ENCODE data around the gene NAT8. TPM values are rescaled to one million over a fixed set of nuclear protein-coding genes. Genes with fewer than 3 reads are reported as not detected.
"Not testable (repeated sequence)": the region's sequence is repeated elsewhere in the genome, so short reads cannot be mapped to it uniquely, and the experiment has no call there.

NAT8 gene
- total RNA-seq (not detected), polyA plus RNA-seq (not detected), total RNA-seq (not detected)

- H3K27me3 Mint-ChIP-seq = peaks cover 14 to 33% (median 22%) of the 10 kb centered on the region in 5 donors
- H3K4me3 ChIP-seq (ENCODE audit: low read length) = no peak within 1 kb of the TSS
- ChIA-PET CTCF (no interaction called here), POLR2A (no interaction called here)
- H3K4me1 ChIP-seq (ENCODE audit: control insufficient read depth in 2 of 2, insufficient read depth in 2 of 2, low read length in 2 of 2) = no peaks in the 10 kb centered on the region
- H3K36me3 Mint-ChIP-seq = peaks cover 0 to 22% (median 10%) of the 10 kb centered on the region in 5 donors
- no peak for DNase-seq
- intact Hi-C loops (cut with micrococcal nuclease) = no loop called here
- no peak within 1 kb of the TSS for H3K27ac ChIP-seq (ENCODE audit: low read depth, low read length)
- no peaks in the 10 kb centered on the region for H3K36me3 ChIP-seq (ENCODE audit: control insufficient read depth in 2 of 3, insufficient read depth in 3 of 3, low read length in 3 of 3)
- peaks cover 0 to 26% (median 9%) of the 10 kb centered on the region in 11 donors for H3K9me3 Mint-ChIP-seq
- no peaks in the 10 kb centered on the region for H3K4me1 Mint-ChIP-seq
- ATAC-seq = no peak
- no peaks in the 10 kb centered on the region for H3K9me3 ChIP-seq (ENCODE audit: control insufficient read depth in 2 of 3, low read length in 3 of 3)
- H3K27ac Mint-ChIP-seq = no peak within 1 kb of the TSS
- no peaks in the 10 kb centered on the region for H3K27me3 ChIP-seq (ENCODE audit: control insufficient read depth in 2 of 2, insufficient read depth in 2 of 2, low read length in 2 of 2)
- H3K4me3 Mint-ChIP-seq = no peak within 1 kb of the TSS
Measured at GRCh38 chr2:73642338-73643018, at the start of gene NAT8. Gene NAT8 (minus strand): TSS chr2:73642422. CDS start chr2:73641628, 794 bp downstream.

GRCh38 chr2:73690372-73691088 is 48.3 kb upstream of the NAT8 start:
- H3K4me3 Mint-ChIP-seq; H3K27ac Mint-ChIP-seq; H3K9me3 ChIP-seq (ENCODE audit: control insufficient read depth in 2 of 3, low read length in 3 of 3); POLR2A ChIA-PET; H3K4me3 ChIP-seq (ENCODE audit: low read length); H3K4me1 ChIP-seq (ENCODE audit: control insufficient read depth in 2 of 2, insufficient read depth in 2 of 2, low read length in 2 of 2); H3K4me1 Mint-ChIP-seq; H3K27me3 ChIP-seq (ENCODE audit: control insufficient read depth in 2 of 2, insufficient read depth in 2 of 2, low read length in 2 of 2); H3K36me3 ChIP-seq (ENCODE audit: control insufficient read depth in 2 of 3, insufficient read depth in 3 of 3, low read length in 3 of 3); H3K27ac ChIP-seq (ENCODE audit: low read depth, low read length): not testable (repeated sequence)
- peaks cover 0 to 20% (median 0%) of the 10 kb centered on the region in 5 donors for H3K27me3 Mint-ChIP-seq
- intact Hi-C loops (cut with micrococcal nuclease) = loop anchor here in 1 of 2 donors (10.0 kb wide), 1 partner anchor 84 kb away; no protein-coding TSS in a partner anchor
- H3K36me3 Mint-ChIP-seq = peaks cover 0 to 14% (median 12%) of the 10 kb centered on the region in 5 donors
- peak; percentile 82 for ATAC-seq
- CTCF ChIA-PET = interaction anchor here (0.6 to 0.7 kb wide), 2 partner anchors 297 to 460 kb away, joined by 3 read pairs; no protein-coding TSS in a partner anchor
- peaks cover 0 to 24% (median 7%) of the 10 kb centered on the region in 11 donors for H3K9me3 Mint-ChIP-seq
- peak in 3 of 9 donors; percentile 5 to 15 (median 7) for DNase-seq

GRCh38 chr2:73688494-73688893 is 46.3 kb upstream of the NAT8 start:
- H3K4me3 Mint-ChIP-seq; DNase-seq; intact Hi-C loops (cut with micrococcal nuclease); H3K27ac ChIP-seq (ENCODE audit: low read depth, low read length); H3K4me1 ChIP-seq (ENCODE audit: control insufficient read depth in 2 of 2, insufficient read depth in 2 of 2, low read length in 2 of 2); H3K4me1 Mint-ChIP-seq; H3K4me3 ChIP-seq (ENCODE audit: low read length); H3K9me3 ChIP-seq (ENCODE audit: control insufficient read depth in 2 of 3, low read length in 3 of 3); H3K36me3 ChIP-seq (ENCODE audit: control insufficient read depth in 2 of 3, insufficient read depth in 3 of 3, low read length in 3 of 3); H3K27me3 ChIP-seq (ENCODE audit: control insufficient read depth in 2 of 2, insufficient read depth in 2 of 2, low read length in 2 of 2); POLR2A ChIA-PET; H3K27ac Mint-ChIP-seq; ATAC-seq; CTCF ChIA-PET: not testable (repeated sequence)
- peaks cover 0 to 14% (median 12%) of the 10 kb centered on the region in 5 donors for H3K36me3 Mint-ChIP-seq
- H3K9me3 Mint-ChIP-seq = peaks cover 0 to 24% (median 7%) of the 10 kb centered on the region in 11 donors
- H3K27me3 Mint-ChIP-seq = peaks cover 0 to 22% (median 0%) of the 10 kb centered on the region in 5 donors

GRCh38 chr2:73685764-73686438 is 43.7 kb upstream of the NAT8 start:
- POLR2A ChIA-PET = no interaction called here
- no peak for ATAC-seq

GRCh38 chr2:73684905-73685304 is 42.7 kb upstream of the NAT8 start:
- ATAC-seq; H3K9me3 ChIP-seq (ENCODE audit: control insufficient read depth in 2 of 3, low read length in 3 of 3); DNase-seq; H3K27ac ChIP-seq (ENCODE audit: low read depth, low read length); H3K27me3 ChIP-seq (ENCODE audit: control insufficient read depth in 2 of 2, insufficient read depth in 2 of 2, low read length in 2 of 2); H3K4me3 Mint-ChIP-seq; CTCF ChIA-PET; H3K4me1 ChIP-seq (ENCODE audit: control insufficient read depth in 2 of 2, insufficient read depth in 2 of 2, low read length in 2 of 2); H3K4me3 ChIP-seq (ENCODE audit: low read length); H3K4me1 Mint-ChIP-seq; POLR2A ChIA-PET; H3K36me3 ChIP-seq (ENCODE audit: control insufficient read depth in 2 of 3, insufficient read depth in 3 of 3, low read length in 3 of 3); H3K27ac Mint-ChIP-seq: not testable (repeated sequence)
- Mint-ChIP-seq H3K27me3 (peaks cover 0 to 13% (median 0%) of the 10 kb centered on the region in 5 donors), H3K36me3 (peaks cover 0 to 14% (median 12%) of the 10 kb centered on the region in 5 donors), H3K9me3 (peaks cover 0 to 23% (median 7%) of the 10 kb centered on the region in 11 donors)
- intact Hi-C loops (cut with micrococcal nuclease) = loop anchor here in 1 of 2 donors (2.0 kb wide), 1 partner anchor 62 kb away; no protein-coding TSS in a partner anchor

More at GRCh38 chr2:73685764-73686438, 43.7 kb upstream of the NAT8 start:
- no peak for DNase-seq
- Mint-ChIP-seq H3K4me1 (no peaks in the 10 kb centered on the region), H3K9me3 (peaks cover 0 to 24% (median 7%) of the 10 kb centered on the region in 11 donors), H3K27ac (no peak overlapping the region), H3K27me3 (peaks cover 0 to 14% (median 0%) of the 10 kb centered on the region in 5 donors), H3K4me3 (no peak overlapping the region), H3K36me3 (peaks cover 0 to 14% (median 12%) of the 10 kb centered on the region in 5 donors)
- Histone ChIP-seq H3K36me3 (ENCODE audit: control insufficient read depth in 2 of 3, insufficient read depth in 3 of 3, low read length in 3 of 3) (no peaks in the 10 kb centered on the region), H3K27ac (ENCODE audit: low read depth, low read length) (no peak overlapping the region), H3K4me3 (ENCODE audit: low read length) (no peak overlapping the region), H3K27me3 (ENCODE audit: control insufficient read depth in 2 of 2, insufficient read depth in 2 of 2, low read length in 2 of 2) (no peaks in the 10 kb centered on the region), H3K4me1 (ENCODE audit: control insufficient read depth in 2 of 2, insufficient read depth in 2 of 2, low read length in 2 of 2) (no peaks in the 10 kb centered on the region), H3K9me3 (ENCODE audit: control insufficient read depth in 2 of 3, low read length in 3 of 3) (no peaks in the 10 kb centered on the region)
- CTCF ChIA-PET = no interaction called here
- intact Hi-C loops (cut with micrococcal nuclease) = loop anchor here in 1 of 2 donors (2.0 kb wide), 1 partner anchor 63 kb away; no protein-coding TSS in a partner anchor

GRCh38 chr2:73684325-73684724 is 42.1 kb upstream of the NAT8 start:
- H3K4me3 Mint-ChIP-seq; H3K27me3 ChIP-seq (ENCODE audit: control insufficient read depth in 2 of 2, insufficient read depth in 2 of 2, low read length in 2 of 2); H3K36me3 ChIP-seq (ENCODE audit: control insufficient read depth in 2 of 3, insufficient read depth in 3 of 3, low read length in 3 of 3); H3K9me3 ChIP-seq (ENCODE audit: control insufficient read depth in 2 of 3, low read length in 3 of 3); CTCF ChIA-PET; H3K4me3 ChIP-seq (ENCODE audit: low read length); DNase-seq; POLR2A ChIA-PET; H3K27ac Mint-ChIP-seq; H3K27ac ChIP-seq (ENCODE audit: low read depth, low read length); ATAC-seq; H3K4me1 Mint-ChIP-seq; H3K4me1 ChIP-seq (ENCODE audit: control insufficient read depth in 2 of 2, insufficient read depth in 2 of 2, low read length in 2 of 2): not testable (repeated sequence)
- peaks cover 0 to 10% (median 0%) of the 10 kb centered on the region in 5 donors for H3K27me3 Mint-ChIP-seq
- intact Hi-C loops (cut with micrococcal nuclease) = loop anchor here in 1 of 2 donors (2.0 kb wide), 1 partner anchor 62 kb away; no protein-coding TSS in a partner anchor
- H3K36me3 Mint-ChIP-seq = peaks cover 0 to 14% (median 12%) of the 10 kb centered on the region in 5 donors
- H3K9me3 Mint-ChIP-seq = peaks cover 0 to 19% (median 7%) of the 10 kb centered on the region in 11 donors

Measured in naive thymus-derived CD4-positive, alpha-beta T cell (primary cell).